Measurements from ENCODE around the gene SLC19A1.
"Not testable (repeated sequence)": the region's sequence is repeated elsewhere in the genome, so short reads cannot be mapped to it uniquely, and the experiment has no call there.

Gene SLC19A1

DNA sequence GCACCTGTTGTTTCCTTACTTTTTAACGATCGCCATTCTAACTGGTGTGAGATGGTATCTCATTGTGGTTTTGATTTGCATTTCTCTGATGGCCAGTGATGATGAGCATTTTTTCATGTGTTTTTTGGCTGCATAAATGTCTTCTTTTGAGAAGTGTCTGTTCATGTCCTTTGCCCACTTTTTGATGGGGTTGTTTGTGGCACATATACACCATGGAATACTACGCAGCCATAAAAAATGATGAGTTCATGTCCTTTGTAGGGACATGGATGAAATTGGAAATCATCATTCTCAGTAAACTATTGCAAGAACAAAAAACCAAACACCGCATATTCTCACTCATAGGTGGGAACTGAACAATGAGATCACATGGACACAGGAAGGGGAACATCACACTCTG, 39.0 kb downstream of the SLC19A1 start:
- DNase-seq: not testable (repeated sequence)

DNA sequence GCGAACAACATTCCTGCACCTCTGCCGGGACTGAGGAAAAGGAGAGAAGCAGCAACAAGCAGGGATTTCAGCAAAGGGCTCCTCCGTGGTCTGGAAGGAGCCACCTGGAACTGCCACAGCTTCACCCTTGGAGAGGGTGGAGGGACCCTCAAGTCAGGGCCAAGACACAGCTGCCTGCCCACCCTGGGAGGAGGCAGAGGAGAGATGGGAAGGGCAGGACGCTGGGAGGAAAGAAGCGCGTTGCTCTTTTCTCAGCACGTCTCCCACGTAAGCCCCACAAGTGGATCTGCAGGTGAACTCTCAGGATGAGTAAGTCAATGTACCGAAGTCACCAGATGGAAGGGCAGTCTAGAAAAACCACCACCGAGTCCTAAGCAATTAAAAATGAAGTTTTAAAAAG, 39.6 kb downstream of the SLC19A1 start:
- no peak for DNase-seq

DNA sequence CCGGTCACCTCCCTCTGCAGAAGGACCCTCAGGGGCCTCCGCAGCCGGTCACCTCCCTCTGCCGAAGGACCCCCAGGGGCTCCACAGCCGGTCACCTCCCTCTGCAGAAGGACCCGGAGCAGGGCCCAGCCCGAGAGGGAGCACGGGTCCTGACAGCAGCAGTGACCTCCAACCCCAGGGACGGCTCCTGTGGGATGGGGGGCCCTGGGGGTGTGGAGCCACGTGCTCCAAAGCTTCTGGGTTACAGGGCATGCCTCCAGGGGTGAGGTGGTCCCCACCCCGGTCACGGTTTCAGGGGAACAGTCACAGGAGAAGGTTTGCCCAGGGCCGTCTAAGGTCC, 40.3 kb downstream of the SLC19A1 start:
- no peak for DNase-seq

DNA sequence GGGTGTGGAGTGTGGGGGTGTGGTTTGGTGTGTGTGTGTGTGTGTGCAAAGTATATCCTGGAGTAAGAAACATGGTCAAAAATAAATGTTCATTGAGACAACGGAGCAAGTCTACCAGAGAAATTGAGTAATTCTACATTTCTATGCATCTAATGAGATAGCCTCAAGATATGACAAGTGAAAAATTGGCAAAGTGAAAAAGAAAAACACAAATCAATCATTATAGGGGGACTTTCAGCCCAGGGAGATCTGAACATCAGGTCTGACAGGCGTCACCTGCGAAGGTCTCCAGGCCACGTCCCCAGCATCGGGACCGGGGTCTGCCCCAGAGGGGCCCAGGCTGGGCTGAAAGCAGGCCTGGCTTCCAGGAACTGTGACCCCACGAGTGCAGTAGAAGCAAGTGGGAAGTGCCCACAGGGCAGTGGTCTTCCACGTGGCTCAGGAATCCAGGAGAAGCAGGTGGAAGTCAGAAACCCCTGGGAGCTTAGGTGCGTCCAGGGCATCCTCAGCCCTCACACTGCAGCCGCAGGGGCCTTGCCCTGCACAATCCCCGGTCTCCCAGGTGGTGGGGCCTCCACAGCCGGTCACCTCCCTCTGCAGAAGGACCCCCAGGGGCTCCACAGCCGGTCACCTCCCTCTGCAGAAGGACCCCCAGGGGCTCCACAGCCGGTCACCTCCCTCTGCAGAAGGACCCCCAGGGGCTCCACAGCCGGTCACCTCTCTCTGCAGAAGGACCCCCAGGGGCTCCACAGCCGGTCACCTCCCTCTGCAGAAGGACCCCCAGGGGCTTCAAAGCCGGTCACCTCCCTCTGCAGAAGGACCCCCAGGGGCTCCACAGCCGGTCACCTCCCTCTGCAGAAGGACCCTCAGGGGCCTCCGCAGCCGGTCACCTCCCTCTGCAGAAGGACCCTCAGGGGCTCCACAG, 40.9 kb downstream of the SLC19A1 start:
- not testable (repeated sequence) for DNase-seq

DNA sequence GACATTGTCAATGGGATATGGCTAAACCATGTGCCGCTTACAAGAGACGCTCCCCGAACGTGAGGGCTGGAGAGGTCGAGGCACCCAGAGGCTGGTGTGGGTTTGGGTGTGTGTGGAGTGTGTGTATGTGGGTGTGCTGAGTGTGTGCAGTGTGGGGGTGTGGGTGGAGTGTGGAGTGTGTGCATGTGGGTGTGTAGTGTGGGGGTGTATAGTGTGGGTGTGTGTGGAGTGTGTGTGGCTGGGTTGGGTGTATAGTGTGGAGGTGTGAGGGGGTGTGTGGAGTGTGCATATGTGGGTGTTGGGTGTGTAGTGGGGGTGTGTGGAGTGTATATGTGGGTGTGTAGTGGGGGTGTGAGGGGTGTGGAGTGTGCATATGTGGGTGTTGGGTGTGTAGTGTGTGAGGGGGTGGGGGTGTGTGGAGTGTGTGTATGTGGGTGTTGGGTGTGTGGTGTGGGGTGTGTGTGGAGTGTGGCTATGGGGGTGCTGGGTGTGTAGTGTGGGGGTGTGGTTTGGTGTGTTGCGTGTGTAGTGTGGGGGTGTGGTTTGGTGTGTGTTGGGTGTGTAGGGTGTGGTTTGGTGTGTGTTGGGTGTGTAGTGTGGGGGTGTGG, 42.2 kb downstream of the SLC19A1 start:
- DNase-seq: no peak

GRCh38 chr21:45499201-45499750, 43.0 kb downstream of the SLC19A1 start:
- no peak for DNase-seq

- DNase-seq: no peak
Measured at GRCh38 chr21:45498646-45499000, 43.6 kb downstream of the SLC19A1 start.

DNA sequence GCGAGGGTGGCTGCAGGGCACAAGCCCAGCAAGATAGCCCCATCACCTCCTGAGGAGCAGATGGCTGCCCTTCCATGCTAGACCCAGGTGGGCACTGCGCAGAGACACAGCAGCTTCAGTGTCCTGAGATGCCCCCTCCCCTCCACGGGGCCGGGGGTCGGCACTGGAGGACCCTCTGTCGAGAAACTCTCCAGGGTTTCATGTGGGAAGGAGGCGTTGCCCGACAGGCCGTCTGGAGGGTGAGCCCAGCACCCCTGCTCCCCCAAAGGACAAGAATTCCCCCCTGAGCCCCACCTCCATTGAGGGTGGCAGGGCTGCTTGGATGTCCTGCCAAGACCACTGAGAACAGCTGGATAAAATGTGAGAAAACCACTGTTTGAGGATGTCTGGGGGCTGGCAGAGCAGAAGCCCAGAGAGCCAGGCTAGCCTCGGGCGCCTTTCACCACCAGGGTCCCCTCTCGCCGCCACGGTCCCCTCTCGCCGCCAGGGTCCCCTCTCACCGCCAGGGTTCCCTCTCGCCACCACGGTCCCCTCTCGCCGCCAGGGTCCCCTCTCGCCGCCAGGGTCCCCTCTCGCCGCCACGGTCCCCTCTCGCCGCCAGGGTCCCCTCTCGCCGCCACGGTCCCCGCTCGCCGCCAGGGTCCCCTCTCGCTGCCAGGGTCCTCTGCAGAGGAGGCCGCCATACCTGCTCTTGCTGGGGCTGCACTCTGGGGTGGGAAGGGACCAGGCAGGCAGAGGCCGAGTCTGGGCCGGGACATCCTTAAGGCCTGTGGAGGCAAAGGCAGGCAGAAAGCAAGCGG, 44.2 kb downstream of the SLC19A1 start:
- no peak for DNase-seq

DNA sequence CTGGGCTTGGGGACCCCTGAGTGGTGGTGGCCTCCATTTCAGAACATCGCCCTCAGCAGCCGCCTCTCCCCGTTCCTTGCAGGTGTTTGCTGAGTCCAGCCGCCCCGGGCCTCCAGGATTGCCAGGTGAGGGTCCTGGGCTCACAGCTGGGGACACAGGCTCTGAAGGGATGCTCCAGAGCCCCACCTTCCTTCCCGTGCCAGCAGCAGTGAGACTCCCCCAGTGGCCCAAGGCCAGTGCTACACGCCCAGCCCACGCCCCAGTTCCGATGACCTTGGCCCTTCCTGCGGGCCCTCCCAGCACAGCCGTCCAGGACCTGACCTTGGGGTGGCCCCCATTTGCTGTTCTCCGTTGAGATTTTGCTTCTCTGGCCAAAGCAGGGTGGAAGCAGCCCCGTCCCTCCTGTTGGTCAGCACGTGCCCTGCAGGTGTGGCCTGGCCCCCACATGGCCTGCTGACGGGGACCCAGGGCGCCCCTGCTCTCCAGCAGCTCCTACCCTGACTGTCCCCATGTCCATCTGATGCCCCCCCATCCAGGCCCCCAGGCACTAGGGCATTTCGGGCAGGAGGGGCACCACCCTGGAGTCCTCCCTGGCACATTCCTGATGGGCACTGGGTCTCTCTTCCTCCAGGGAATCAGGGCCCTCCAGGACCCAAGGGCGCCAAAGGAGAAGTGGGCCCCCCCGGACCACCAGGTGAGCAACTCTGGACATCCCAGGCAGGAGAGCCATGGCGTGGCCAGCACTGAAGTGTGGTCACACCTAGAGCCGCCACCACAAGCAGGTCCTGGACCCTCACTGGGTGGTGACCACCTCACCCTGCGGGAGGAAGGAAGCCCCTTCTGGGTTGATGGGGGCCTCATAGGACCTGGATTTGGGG, 45.0 kb downstream of the SLC19A1 start:
- DNase-seq: no peak

GRCh38 chr21:45496151-45496967, 45.9 kb downstream of the SLC19A1 start:
- no peak for DNase-seq

DNA sequence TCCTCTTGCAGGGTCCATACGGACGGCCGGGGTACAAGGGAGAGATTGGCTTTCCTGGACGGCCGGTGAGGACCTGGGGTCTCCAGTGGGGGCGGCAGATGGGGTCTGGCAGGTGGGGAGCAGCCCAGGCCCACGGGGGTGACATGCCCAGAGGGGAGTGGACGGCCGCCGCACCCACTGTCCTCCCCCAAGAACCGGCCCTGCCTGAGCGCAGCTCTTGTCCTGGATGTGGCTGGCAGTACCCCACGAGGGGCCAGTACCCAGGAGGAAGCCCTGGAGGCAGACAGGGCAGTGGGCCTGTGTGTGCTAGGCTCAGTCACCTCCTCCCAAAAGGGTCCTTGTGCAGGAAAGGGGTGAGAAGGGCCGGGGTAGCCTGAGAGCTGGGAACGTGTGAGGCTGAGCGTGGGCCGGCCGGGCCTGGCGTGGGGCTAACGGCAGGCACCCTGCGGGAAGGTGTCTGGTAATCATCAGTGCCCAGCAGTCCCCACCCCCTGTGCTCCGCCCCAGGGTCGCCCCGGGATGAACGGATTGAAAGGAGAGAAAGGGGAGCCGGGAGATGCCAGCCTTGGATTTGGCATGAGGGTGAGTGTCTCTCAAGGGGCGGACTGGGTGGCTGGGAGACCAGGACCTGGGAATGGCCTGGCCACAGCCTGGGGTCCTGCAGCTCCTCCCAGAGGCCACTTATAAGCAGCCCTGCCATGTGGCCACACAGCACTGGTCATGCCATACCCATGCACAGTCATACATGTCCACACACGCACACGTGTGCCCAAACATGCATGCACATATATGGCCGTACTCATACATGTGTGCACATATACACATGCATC, 47.2 kb downstream of the SLC19A1 start:
- DNase-seq: no peak

- DNase-seq: no peak
Measured at GRCh38 chr21:45494135-45494850, 47.9 kb downstream of the SLC19A1 start.

DNA sequence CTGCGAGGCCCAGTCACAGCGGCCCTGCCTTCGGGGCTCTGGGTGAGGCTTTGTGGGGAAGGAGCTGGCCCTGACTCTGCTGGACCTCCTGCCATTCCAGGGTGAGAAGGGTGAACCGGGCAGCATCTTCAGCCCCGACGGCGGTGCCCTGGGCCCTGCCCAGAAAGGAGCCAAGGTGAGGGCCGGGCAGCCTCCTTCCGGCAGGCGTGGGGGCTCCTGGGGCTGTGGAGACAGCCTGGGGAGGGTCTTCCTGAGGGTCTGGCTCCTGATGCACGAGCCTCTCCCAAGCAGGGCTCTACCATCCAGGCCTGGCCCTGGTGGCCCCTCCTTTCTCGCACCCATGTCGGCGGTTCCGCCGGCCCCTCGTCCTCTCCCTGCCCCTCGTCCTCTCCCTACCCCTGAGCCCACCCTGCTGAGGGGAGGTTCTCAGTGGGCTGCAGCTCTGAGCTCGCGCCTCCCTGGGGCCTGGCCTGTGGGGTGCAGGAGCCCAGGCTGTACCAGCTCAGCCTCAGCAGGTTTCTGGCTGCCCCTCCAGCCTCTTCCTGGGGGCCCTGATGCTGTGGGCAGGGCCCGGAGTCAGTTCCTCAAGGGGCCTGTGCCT, 48.7 kb downstream of the SLC19A1 start:
- no peak for DNase-seq

- DNase-seq: no peak
Measured at GRCh38 chr21:45492765-45493164, 49.5 kb downstream of the SLC19A1 start.

- DNase-seq: no peak
Measured at GRCh38 chr21:45491623-45492022, 50.6 kb downstream of the SLC19A1 start.

- no peak for DNase-seq
Measured at GRCh38 chr21:45491056-45491455, 51.2 kb downstream of the SLC19A1 start.

- DNase-seq: no peak
Measured at GRCh38 chr21:45490049-45490731, 52.0 kb downstream of the SLC19A1 start.

DNA sequence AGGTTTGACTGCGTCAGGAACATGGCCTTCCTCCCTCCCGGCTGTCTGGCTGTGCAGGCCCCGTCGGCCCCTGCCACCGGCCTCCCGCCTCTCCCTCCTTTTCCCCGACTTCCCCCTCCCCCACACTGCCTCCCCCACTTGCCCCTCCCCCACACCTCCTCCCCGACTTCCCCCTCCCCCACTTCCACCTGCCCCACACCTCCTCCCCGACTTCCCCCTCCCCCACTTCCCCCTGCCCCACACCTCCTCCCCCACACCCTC, 52.6 kb downstream of the SLC19A1 start:
- no peak for DNase-seq

Measured in CD4-positive, alpha-beta T cell treated with Interleukin-6 for 4 hours (primary cell).